NOMO-1 (cell line): Measurements from ENCODE around the gene SF1.
A peak's percentile ranks its signal among the peaks of the same experiment; 100 is the strongest.

Experiments used
- DNase-seq, 2 experiments: peaks; one replicate each; lab custom pipeline; 2025; ENCODE audit not compliant: unreplicated experiment in 2 of 2; lab: John Stamatoyannopoulos, UW

Gene SF1

GRCh38 chr11:64786308-64786707, 8.0 kb upstream of the SF1 start:
- DNase-seq, result no peak

DNA sequence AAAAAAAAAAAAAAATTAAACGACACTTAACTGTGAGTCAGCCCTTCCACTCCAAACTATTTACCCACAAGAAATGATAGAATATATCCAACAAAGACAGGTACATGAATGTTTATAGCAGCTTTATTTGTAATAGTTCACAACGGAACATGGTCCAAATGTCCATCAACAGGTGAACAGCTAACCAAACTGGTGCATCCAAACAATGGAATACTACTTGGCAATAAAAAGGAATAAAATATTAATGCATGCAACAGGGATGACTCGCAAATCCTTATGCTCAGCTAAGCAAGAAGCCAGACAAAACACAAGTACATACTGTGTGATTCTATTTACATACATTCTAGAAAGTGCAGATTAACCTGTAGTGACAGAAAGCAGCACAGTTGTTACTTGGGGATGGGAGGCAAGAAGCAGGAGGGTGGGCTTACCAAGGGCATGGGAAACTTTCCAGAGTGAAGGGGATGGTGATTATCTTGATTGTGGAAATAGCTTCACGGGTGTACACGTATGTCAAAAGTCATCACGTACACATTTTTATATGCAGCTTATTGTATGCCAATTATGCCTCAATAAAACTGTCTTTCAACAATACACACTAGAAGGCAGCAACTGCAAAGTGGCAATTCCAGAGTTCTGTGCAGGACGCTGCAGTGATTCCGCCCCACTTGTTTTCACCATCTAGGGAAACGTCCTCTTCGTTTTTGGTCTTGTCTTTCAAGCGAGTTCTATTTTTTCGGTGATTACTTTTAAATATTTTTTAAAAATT, 6.7 kb upstream of the SF1 start:
- DNase-seq, result no peak

- no peak for DNase-seq
Observed at GRCh38 chr11:64778223-64778472, 194 bp downstream of the SF1 start.

GRCh38 chr11:64777449-64778222, 706 bp downstream of the SF1 start:
- peak; percentile 70 to 83 for DNase-seq

GRCh38 chr11:64776875-64777274, 1.5 kb downstream of the SF1 start:
- no peak for DNase-seq

DNA sequence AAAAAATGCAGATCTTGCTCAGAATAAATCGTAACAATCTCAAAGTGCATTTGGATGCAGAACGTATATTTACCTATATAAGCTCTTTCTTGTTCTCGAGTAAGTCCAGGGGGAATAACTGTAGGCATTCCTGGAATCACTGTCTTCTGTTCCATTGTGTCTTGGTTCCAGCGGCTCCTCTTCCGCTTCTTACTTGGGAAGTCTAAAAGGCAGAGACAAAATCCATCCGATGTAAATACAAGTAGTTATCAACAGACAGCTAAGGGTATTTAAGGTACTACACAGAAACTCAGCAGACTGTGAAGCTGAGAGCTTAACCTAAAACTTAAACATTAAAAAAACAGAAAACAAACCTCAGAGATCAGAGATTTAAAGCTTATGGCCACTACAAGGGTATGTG, 1.9 kb downstream of the SF1 start:
- no peak for DNase-seq

DNA sequence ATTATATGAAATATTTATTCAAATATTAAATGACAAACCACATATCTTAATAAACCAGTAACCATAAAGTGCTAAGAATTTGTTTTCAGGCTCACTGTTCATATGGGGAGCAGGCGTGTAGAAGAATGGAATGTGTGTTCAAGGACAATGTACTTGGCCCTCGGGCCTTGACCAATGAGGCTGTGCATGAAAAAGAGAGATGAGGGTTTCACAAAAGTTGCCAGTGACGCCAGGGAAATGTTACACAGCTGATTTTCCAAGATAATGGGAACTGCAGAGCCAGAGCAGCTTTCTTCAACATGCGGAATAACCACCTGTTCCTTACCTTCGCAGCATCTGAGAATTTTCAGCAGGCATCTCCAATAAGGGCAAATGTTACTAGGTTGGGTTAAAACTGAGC, 4.2 kb downstream of the SF1 start:
- no peak for DNase-seq

DNA sequence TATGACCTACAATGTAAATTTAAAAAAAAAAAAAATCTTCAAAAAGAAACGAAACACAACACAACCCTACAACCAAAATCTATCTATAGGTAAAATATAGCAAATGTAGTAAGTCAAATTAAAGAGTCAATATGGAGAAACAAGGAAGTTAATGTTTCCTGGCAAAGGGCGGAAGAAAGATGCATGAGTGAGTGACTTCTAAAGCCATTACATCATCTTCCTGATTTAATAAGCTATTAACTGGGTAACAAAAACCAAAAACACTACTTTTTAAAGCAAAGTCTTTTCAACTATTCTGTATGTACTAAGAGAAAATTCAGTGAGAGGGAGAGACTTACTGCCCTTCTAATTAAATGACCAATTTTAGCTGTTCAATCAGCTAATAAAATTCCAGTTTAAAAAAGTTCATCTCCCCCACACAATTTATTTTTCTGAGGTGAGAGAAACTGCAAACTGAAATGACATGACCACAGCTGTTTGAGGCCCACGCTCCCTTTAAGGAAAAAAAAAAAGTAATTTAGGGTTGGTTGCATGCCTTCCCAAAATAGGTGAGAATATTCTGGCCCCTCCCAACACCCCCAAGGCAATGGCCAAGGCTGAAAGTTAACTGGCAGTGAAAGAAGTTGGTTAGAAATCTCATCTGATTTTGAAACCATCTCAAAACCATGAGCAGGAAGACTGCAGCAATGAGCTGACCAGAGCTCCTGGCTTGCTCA, 5.9 kb downstream of the SF1 start:
- DNase-seq, result peak; percentile 20 to 65

- peak; percentile 77 to 83 for DNase-seq
Observed at GRCh38 chr11:64771861-64772260, 6.5 kb downstream of the SF1 start.

GRCh38 chr11:64770120-64770519, 8.2 kb downstream of the SF1 start:
- no peak for DNase-seq

- no peak for DNase-seq
Observed at GRCh38 chr11:64769283-64769682, 9.1 kb downstream of the SF1 start.

- no peak for DNase-seq
Observed at GRCh38 chr11:64768300-64768694, 10.0 kb downstream of the SF1 start.

DNA sequence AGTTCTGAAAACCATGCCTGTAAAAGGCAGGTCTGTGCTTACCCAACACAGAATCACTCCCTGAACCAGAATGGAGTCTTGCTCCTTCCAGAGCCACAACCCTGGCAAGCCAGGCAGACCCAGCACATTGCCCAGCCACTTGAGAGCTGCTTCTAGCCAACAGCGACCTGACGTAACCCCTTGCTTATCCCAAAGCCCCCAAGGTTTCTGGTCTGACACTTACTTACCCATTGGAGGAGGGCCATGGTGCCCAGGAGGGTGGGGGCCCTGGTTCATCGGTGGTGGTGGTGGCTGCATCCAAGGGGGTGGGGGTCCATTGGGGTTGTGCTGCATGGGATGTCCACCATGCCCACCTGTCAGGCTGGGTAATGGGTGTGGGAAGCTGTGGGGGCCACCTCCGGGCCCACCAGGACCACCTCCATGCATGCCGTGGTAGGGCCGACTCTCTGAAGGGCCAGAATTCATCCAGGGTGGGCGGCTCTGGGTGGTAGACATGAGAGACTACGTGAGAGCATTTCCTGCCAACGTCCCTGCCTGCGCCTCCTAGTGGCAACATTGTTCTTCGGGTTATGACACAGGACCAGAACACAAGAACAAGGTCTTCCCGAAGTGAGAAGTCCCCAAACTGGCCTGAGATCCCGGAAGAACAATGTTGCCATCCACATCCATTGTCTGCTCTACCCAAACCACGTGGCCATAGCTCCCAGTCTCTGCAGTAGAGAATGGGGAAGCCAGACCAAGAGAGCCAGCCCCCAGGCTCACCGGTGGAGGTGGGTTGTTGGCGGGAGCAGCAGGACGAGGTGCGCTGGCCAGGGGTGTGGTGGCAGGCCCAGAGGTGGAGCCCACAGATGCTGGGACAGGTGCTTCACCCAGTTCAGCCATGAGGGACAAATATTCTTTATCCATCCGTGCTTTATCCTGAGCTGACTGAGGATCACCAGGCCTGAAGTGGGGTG, 10.7 kb downstream of the SF1 start:
- peak; percentile 36 to 58 for DNase-seq

- DNase-seq, result no peak
Observed at GRCh38 chr11:64766881-64767280, 11.5 kb downstream of the SF1 start.

- no peak for DNase-seq
Observed at GRCh38 chr11:64765851-64766665, 12.3 kb downstream of the SF1 start.

- DNase-seq, result no peak
Observed at GRCh38 chr11:64765291-64765850, 13.0 kb downstream of the SF1 start.

- DNase-seq, result no peak
Observed at GRCh38 chr11:64764753-64765152, 13.6 kb downstream of the SF1 start.

DNA sequence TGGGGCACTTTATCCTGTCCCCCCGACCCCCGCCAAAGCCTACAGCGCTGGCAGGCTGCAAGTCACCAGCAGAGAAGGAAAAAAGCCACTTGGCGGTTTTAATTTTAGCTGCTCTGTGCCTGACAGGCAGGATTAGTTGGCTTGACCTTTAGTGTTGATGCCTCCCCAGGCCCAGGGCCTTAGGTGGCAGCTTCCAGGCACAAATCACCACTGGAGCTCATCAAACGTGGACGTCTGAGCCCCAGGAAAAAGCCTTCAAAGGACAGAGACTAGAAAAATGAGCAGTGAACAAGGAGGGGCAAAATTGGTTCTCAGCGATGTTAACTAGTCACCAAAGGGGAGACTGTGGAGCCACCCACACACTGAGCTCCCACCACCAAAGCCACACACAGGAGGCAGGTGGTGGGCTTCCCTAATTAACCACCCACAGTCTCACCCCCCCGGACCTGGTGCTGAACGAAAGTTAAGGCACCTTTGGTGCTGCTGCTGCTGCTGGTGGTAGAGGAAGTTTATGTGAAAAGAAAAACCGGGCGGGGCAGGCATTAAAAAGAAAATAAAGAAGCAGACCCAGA, 14.2 kb downstream of the SF1 start:
- no peak for DNase-seq

DNA sequence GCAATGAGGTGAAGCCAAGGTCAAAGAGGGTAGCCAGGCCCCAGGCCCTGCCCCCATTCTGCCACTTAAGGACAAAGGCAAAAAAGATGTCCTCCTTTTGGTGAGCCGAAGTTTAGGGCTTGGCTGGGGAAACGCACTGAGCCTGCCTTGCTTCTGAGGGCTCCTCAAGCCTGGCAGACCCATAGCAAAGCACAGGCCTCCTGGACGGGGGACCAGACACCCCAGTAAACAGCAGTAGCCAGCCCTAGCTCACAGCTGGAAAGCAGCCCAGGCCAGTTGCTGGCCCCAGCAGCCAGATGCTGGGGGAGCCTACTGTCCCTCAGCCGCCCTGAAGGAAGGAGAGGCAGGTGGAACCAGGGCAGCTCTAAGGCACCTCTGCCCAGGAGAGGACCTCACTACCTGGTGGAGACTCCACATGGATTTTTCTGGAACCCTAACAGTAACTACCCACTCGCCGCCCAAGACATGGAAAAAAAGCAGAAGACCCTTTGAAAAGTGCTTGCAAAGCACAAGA, 14.8 kb downstream of the SF1 start:
- no peak for DNase-seq
